ENCODE results near the gene TRAF6. TPM values are rescaled to one million over a fixed set of nuclear protein-coding genes. Genes with fewer than 3 reads are reported as not detected.

The TRAF6 gene
- total and polyA plus RNA-seq, 11 donors = 2.7 to 17.4 (median 12.8) TPM

GRCh38 chr11:36452961-36453360 is 57.1 kb downstream of the TRAF6 start:
- intact Hi-C loops (cut with DNase I) = loop anchor here in 1 of 10 donors (10.0 kb wide), 1 partner anchor 78 kb away; no protein-coding TSS in a partner anchor
- Histone ChIP-seq H3K27ac (peak overlapping the region in 3 of 12 donors; percentile 7 to 27 (median 11)), H3K27me3 (no peaks in the 10 kb centered on the region), H3K4me3 (no peak overlapping the region), H3K36me3 (peaks cover 0 to 58% (median 0%) of the 10 kb centered on the region in 9 donors), H3K4me1 (peaks cover 0 to 76% (median 42%) of the 10 kb centered on the region in 12 donors), H3K9me3 (no peaks in the 10 kb centered on the region)
- DNase-seq (no peak), ATAC-seq (no peak)
- 8 to 18% (median 17%) methylated on average over 1 of the region's 1 CpG for WGBS, 4 donors
- TF ChIP-seq CTCF (IDR thresholded peaks at IDR 0.05) (no peak), POLR2A (IDR thresholded peaks at IDR 0.05) (no peak)

- ATAC-seq = no peak
- no peak for DNase-seq
- Histone ChIP-seq H3K9me3 (no peaks in the 10 kb centered on the region), H3K27me3 (no peaks in the 10 kb centered on the region), H3K4me1 (peaks cover 0 to 76% (median 42%) of the 10 kb centered on the region in 12 donors), H3K27ac (peak overlapping the region in 5 of 12 donors; percentile 7 to 31 (median 27)), H3K36me3 (peaks cover 0 to 63% (median 0%) of the 10 kb centered on the region in 9 donors), H3K4me3 (no peak overlapping the region)
- 51 to 69% (median 69%) methylated on average over 5 of the region's 5 CpGs for WGBS, 4 donors
- intact Hi-C loops (cut with DNase I) = loop anchor here in 1 of 10 donors (10.0 kb wide), 1 partner anchor 78 kb away; no protein-coding TSS in a partner anchor
- no peak for TF ChIP-seq CTCF (IDR thresholded peaks at IDR 0.05)
- no peak for TF ChIP-seq POLR2A (IDR thresholded peaks at IDR 0.05)
Measured at GRCh38 chr11:36452236-36452940, 57.7 kb downstream of the TRAF6 start.

DNA sequence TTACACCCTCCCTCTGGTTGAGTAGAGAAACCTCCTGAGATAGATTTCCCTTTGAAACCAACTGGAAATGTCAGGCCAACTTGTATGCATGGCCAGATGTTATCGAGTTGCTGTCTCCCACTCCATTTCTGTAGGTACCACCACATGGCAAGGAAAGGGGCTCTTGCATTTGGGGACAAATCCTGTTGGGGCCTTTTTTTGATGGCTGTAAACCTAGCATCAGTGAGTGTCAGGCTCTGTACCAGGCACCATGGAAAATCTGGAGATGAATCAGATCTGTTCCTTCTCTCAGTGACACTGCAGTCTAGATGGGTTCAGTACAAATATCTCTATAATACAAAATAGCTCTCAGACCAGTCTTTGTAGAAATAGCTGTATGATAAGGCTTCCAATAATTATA is 58.4 kb downstream of the TRAF6 start:
- peaks cover 0 to 65% (median 0%) of the 10 kb centered on the region in 9 donors for H3K36me3 ChIP-seq
- no peak for TF ChIP-seq POLR2A (IDR thresholded peaks at IDR 0.05)
- TF ChIP-seq CTCF (IDR thresholded peaks at IDR 0.05) = no peak
- DNase-seq (no peak), ATAC-seq (no peak)
- 93 to 100% (median 95%) methylated on average over 1 of the region's 1 CpG for WGBS, 4 donors
- H3K27me3 ChIP-seq = no peaks in the 10 kb centered on the region
- no peak overlapping the region for H3K27ac ChIP-seq
- intact Hi-C loops (cut with DNase I) = loop anchor here in 1 of 10 donors (10.0 kb wide), 1 partner anchor 77 kb away; no protein-coding TSS in a partner anchor
- peaks cover 0 to 71% (median 37%) of the 10 kb centered on the region in 12 donors for H3K4me1 ChIP-seq
- H3K4me3 ChIP-seq = no peak overlapping the region
- no peaks in the 10 kb centered on the region for H3K9me3 ChIP-seq

- Histone ChIP-seq H3K27me3 (no peaks in the 10 kb centered on the region), H3K4me1 (peaks cover 0 to 64% (median 31%) of the 10 kb centered on the region in 12 donors), H3K36me3 (peaks cover 0 to 65% (median 0%) of the 10 kb centered on the region in 9 donors), H3K27ac (no peak overlapping the region), H3K9me3 (no peaks in the 10 kb centered on the region), H3K4me3 (no peak overlapping the region)
- 97 to 100% (median 98%) methylated on average over 6 of the region's 6 CpGs for WGBS, 4 donors
- intact Hi-C loops (cut with DNase I) = loop anchor here in 1 of 10 donors (10.0 kb wide), 1 partner anchor 76 kb away; no protein-coding TSS in a partner anchor
- no peak for DNase-seq
- TF ChIP-seq CTCF (IDR thresholded peaks at IDR 0.05) (no peak), POLR2A (IDR thresholded peaks at IDR 0.05) (no peak)
- ATAC-seq = no peak
Measured at GRCh38 chr11:36451045-36451444, 59.0 kb downstream of the TRAF6 start.

Data from heart left ventricle (tissue), 16 donors.